HEK293 (cell line): ENCODE data around the gene SIK3.

ENCODE experiments used
- CTCF ChIA-PET: fragments of 350-600 bp; formaldehyde crosslinking; extraction: SDS; loops from one replicate; lab custom pipeline; 2021; ENCODE audit warnings: antibody characterized with exemption; lab: Yijun Ruan, JAX
- POLR2A ChIA-PET: fragments of 300-600 bp; formaldehyde crosslinking; extraction: SDS; loops from one replicate; lab custom pipeline; 2020; ENCODE audit warnings: antibody characterized with exemption, inconsistent platforms; lab: Yijun Ruan, JAX
- H3K27ac ChIP-seq: fragments of 200-500 bp; sonication (Bioruptor generic); 2 replicates; pipeline ENCODE4 v1.5.1; 2014; ENCODE audit warnings: low read depth, low read length, control low read depth, inconsistent platforms; ENCODE audit errors: extremely low read depth
- H3K36me3 ChIP-seq, 2 experiments: fragments of 200-500 bp in 1 of 2; sonication (Bioruptor generic) in 1 of 2; 1 replicate in 1 of 2; 2 replicates in 1 of 2; pipeline ENCODE4 v1.5.1; 2014 to 2017; ENCODE audit warnings: inconsistent platforms in 2 of 2, low read length in 2 of 2; ENCODE audit not compliant: control insufficient read depth in 2 of 2, insufficient read depth in 1 of 2
- H3K4me1 ChIP-seq: fragments of 200-500 bp; sonication (Bioruptor generic); 2 replicates; pipeline ENCODE4 v1.5.1; 2014; ENCODE audit warnings: mild to moderate bottlenecking, low read length, inconsistent platforms; ENCODE audit not compliant: control insufficient read depth, insufficient read depth
- H3K4me3 ChIP-seq: 2 replicates; pipeline ENCODE4 v1.5.1; 2011; ENCODE audit warnings: low read depth, mild to moderate bottlenecking, control low read depth, low read length, moderate library complexity
- H3K9me3 ChIP-seq: fragments of 200-500 bp; sonication (Bioruptor generic); 2 replicates; pipeline ENCODE4 v1.5.1; 2014; ENCODE audit warnings: low read depth, low read length, inconsistent platforms; ENCODE audit not compliant: control insufficient read depth, insufficient read depth
- ZNF16 ChIP-seq: fragments of 450-650 bp; formaldehyde crosslinking; IDR thresholded peaks from 2 replicates; pipeline ENCODE4 v1.5.1; 2016; ENCODE audit warnings: low read depth, missing biosample characterization, missing genetic modification characterization
- ZNF175 ChIP-seq: fragments of 450-650 bp; formaldehyde crosslinking; IDR thresholded peaks from 2 replicates; pipeline ENCODE4 v1.5.1; 2016; ENCODE audit warnings: missing biosample characterization, missing genetic modification characterization
- ZNF426 ChIP-seq: fragments of 450-650 bp; formaldehyde crosslinking; IDR thresholded peaks from 2 replicates; pipeline ENCODE4 v1.5.1; 2017; ENCODE audit warnings: missing biosample characterization, missing genetic modification characterization, mild to moderate bottlenecking, inconsistent platforms, moderate library complexity
- ZNF473 ChIP-seq: fragments of 450-650 bp; formaldehyde crosslinking; IDR thresholded peaks from 2 replicates; pipeline ENCODE4 v1.5.1; 2017; ENCODE audit warnings: missing biosample characterization, missing genetic modification characterization
- ZNF600 ChIP-seq: fragments of 450-650 bp; formaldehyde crosslinking; IDR thresholded peaks from 2 replicates; pipeline ENCODE4 v1.5.1; 2016; ENCODE audit warnings: missing biosample characterization, missing genetic modification characterization
- ZNF670 ChIP-seq: fragments of 450-650 bp; formaldehyde crosslinking; IDR thresholded peaks from 2 replicates; pipeline ENCODE4 v1.5.1; 2016; ENCODE audit warnings: missing biosample characterization, missing genetic modification characterization, low read depth
- ZSCAN23 ChIP-seq: fragments of 450-650 bp; formaldehyde crosslinking; IDR thresholded peaks from 2 replicates; pipeline ENCODE4 v1.5.1; 2016; ENCODE audit warnings: missing biosample characterization, missing genetic modification characterization
- TF ChIP-seq, protein P1 (sequence below): fragments of 450-650 bp; formaldehyde crosslinking; IDR thresholded peaks from 2 replicates; pipeline ENCODE4 v1.5.1; 2016; ENCODE audit warnings: missing biosample characterization, missing genetic modification characterization, borderline replicate concordance
- TF ChIP-seq, protein P2 (sequence below): fragments of 450-650 bp; formaldehyde crosslinking; IDR thresholded peaks from 2 replicates; pipeline ENCODE4 v1.5.1; 2016; ENCODE audit warnings: missing biosample characterization, missing genetic modification characterization
- TF ChIP-seq, protein P3 (sequence below): fragments of 450-650 bp; formaldehyde crosslinking; IDR thresholded peaks from 2 replicates; pipeline ENCODE4 v1.5.1; 2016; ENCODE audit warnings: missing biosample characterization, missing genetic modification characterization
- TF ChIP-seq, protein P4 (sequence below): fragments of 450-650 bp; formaldehyde crosslinking; IDR thresholded peaks from 2 replicates; pipeline ENCODE4 v1.5.1; 2017; ENCODE audit warnings: missing biosample characterization, missing genetic modification characterization
- TF ChIP-seq, protein P5 (sequence below): fragments of 450-650 bp; formaldehyde crosslinking; IDR thresholded peaks from 2 replicates; pipeline ENCODE4 v1.5.1; 2016; ENCODE audit warnings: missing biosample characterization, missing genetic modification characterization

SIK3 gene

DNA sequence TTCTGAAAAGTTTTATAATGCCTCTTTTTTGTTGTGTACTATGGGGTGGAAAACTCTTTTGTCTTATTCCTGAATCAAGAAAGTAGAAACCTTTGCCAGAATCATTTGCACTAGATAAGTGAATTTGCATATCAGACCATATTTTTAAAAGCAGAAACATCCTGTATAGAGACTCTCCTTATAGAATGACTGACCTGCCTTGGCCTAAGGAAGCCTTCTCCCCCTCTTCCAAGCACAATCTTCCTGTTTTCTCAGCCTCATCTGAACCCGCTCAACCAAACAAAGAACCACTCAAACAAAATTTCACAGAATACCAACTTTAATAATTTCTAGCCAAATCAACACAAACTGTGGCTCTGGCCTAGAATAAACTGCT, 60.3 kb downstream of the SIK3 start:
- TF ChIP-seq, protein P1, sequence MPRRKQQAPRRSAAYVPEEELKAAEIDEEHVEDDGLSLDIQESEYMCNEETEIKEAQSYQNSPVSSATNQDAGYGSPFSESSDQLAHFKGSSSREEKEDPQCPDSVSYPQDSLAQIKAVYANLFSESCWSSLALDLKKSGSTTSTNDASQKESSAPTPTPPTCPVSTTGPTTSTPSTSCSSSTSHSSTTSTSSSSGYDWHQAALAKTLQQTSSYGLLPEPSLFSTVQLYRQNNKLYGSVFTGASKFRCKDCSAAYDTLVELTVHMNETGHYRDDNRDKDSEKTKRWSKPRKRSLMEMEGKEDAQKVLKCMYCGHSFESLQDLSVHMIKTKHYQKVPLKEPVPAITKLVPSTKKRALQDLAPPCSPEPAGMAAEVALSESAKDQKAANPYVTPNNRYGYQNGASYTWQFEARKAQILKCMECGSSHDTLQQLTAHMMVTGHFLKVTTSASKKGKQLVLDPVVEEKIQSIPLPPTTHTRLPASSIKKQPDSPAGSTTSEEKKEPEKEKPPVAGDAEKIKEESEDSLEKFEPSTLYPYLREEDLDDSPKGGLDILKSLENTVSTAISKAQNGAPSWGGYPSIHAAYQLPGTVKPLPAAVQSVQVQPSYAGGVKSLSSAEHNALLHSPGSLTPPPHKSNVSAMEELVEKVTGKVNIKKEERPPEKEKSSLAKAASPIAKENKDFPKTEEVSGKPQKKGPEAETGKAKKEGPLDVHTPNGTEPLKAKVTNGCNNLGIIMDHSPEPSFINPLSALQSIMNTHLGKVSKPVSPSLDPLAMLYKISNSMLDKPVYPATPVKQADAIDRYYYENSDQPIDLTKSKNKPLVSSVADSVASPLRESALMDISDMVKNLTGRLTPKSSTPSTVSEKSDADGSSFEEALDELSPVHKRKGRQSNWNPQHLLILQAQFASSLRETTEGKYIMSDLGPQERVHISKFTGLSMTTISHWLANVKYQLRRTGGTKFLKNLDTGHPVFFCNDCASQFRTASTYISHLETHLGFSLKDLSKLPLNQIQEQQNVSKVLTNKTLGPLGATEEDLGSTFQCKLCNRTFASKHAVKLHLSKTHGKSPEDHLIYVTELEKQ (tag by site-specific recombination), result no peak
- TF ChIP-seq, protein P2, sequence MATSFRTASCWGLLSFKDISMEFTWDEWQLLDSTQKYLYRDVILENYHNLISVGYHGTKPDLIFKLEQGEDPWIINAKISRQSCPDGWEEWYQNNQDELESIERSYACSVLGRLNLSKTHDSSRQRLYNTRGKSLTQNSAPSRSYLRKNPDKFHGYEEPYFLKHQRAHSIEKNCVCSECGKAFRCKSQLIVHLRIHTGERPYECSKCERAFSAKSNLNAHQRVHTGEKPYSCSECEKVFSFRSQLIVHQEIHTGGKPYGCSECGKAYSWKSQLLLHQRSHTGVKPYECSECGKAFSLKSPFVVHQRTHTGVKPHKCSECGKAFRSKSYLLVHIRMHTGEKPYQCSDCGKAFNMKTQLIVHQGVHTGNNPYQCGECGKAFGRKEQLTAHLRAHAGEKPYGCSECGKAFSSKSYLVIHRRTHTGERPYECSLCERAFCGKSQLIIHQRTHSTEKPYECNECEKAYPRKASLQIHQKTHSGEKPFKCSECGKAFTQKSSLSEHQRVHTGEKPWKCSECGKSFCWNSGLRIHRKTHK (tag by site-specific recombination), result no peak
- TF ChIP-seq ZNF16 (tag by site-specific recombination), result no peak
- no peak for TF ChIP-seq ZNF670 (tag by site-specific recombination)
- TF ChIP-seq ZNF175 (tag by site-specific recombination), result no peak
- no peak for TF ChIP-seq ZSCAN23 (tag by site-specific recombination)
- TF ChIP-seq, protein P3, sequence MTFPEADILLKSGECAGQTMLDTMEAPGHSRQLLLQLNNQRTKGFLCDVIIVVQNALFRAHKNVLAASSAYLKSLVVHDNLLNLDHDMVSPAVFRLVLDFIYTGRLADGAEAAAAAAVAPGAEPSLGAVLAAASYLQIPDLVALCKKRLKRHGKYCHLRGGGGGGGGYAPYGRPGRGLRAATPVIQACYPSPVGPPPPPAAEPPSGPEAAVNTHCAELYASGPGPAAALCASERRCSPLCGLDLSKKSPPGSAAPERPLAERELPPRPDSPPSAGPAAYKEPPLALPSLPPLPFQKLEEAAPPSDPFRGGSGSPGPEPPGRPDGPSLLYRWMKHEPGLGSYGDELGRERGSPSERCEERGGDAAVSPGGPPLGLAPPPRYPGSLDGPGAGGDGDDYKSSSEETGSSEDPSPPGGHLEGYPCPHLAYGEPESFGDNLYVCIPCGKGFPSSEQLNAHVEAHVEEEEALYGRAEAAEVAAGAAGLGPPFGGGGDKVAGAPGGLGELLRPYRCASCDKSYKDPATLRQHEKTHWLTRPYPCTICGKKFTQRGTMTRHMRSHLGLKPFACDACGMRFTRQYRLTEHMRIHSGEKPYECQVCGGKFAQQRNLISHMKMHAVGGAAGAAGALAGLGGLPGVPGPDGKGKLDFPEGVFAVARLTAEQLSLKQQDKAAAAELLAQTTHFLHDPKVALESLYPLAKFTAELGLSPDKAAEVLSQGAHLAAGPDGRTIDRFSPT (tag by site-specific recombination), result no peak
- TF ChIP-seq, protein P4, sequence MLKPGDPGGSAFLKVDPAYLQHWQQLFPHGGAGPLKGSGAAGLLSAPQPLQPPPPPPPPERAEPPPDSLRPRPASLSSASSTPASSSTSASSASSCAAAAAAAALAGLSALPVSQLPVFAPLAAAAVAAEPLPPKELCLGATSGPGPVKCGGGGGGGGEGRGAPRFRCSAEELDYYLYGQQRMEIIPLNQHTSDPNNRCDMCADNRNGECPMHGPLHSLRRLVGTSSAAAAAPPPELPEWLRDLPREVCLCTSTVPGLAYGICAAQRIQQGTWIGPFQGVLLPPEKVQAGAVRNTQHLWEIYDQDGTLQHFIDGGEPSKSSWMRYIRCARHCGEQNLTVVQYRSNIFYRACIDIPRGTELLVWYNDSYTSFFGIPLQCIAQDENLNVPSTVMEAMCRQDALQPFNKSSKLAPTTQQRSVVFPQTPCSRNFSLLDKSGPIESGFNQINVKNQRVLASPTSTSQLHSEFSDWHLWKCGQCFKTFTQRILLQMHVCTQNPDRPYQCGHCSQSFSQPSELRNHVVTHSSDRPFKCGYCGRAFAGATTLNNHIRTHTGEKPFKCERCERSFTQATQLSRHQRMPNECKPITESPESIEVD (tag by site-specific recombination), result no peak
- TF ChIP-seq ZNF426 (tag by site-specific recombination), result no peak
- TF ChIP-seq ZNF473 (tag by site-specific recombination), result no peak
- TF ChIP-seq, protein P5, sequence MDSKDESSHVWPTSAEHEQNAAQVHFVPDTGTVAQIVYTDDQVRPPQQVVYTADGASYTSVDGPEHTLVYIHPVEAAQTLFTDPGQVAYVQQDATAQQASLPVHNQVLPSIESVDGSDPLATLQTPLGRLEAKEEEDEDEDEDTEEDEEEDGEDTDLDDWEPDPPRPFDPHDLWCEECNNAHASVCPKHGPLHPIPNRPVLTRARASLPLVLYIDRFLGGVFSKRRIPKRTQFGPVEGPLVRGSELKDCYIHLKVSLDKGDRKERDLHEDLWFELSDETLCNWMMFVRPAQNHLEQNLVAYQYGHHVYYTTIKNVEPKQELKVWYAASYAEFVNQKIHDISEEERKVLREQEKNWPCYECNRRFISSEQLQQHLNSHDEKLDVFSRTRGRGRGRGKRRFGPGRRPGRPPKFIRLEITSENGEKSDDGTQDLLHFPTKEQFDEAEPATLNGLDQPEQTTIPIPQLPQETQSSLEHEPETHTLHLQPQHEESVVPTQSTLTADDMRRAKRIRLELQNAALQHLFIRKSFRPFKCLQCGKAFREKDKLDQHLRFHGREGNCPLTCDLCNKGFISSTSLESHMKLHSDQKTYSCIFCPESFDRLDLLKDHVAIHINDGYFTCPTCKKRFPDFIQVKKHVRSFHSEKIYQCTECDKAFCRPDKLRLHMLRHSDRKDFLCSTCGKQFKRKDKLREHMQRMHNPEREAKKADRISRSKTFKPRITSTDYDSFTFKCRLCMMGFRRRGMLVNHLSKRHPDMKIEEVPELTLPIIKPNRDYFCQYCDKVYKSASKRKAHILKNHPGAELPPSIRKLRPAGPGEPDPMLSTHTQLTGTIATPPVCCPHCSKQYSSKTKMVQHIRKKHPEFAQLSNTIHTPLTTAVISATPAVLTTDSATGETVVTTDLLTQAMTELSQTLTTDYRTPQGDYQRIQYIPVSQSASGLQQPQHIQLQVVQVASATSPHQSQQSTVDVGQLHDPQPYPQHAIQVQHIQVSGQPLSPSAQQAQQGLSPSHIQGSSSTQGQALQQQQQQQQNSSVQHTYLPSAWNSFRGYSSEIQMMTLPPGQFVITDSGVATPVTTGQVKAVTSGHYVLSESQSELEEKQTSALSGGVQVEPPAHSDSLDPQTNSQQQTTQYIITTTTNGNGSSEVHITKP (tag by site-specific recombination), result no peak
- TF ChIP-seq ZNF600 (tag by site-specific recombination), result no peak
- Histone ChIP-seq H3K27ac (no peak overlapping the region), H3K4me3 (no peak overlapping the region), H3K36me3 (no peaks in the 10 kb centered on the region), H3K9me3 (no peaks in the 10 kb centered on the region), H3K4me1 (peaks cover 14% of the 10 kb centered on the region)
- ChIA-PET POLR2A (no interaction called here), CTCF (interaction anchor here (0.6 kb wide), 1 partner anchor 37 kb away, joined by 3 read pairs; no protein-coding TSS in a partner anchor)
